ENCODE data around the gene SFT2D1. TPM values are rescaled to one million over a fixed set of nuclear protein-coding genes. Genes with fewer than 3 reads are reported as not detected.

The SFT2D1 gene
- total RNA-seq, 1 donor from 2014 or later = 77.7 TPM

DNA sequence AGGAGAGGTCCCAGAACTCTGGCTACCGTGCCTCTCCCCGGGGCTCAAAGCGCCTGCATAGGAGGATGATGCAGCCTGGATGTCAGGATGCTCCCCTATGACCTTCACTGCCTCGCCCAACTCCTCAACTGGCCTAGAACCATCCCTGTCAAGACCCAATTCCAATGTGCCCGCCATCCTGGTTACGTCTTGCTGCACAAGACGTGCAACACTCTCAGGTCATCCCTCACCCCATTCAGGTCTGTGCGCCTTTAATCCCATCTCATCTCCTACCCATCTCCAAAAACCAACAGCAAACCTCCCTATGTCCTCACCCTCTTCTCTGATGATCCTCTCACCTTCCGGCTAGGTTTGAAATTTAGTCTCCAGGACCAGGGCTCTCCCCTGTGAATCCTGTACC, 3.5 kb downstream of the SFT2D1 start:
- no peak for DNase-seq (ENCODE audit: low spot score in 2 of 2)
- H3K9me3 ChIP-seq = no peaks in the 10 kb centered on the region
- TF ChIP-seq, protein P1, sequence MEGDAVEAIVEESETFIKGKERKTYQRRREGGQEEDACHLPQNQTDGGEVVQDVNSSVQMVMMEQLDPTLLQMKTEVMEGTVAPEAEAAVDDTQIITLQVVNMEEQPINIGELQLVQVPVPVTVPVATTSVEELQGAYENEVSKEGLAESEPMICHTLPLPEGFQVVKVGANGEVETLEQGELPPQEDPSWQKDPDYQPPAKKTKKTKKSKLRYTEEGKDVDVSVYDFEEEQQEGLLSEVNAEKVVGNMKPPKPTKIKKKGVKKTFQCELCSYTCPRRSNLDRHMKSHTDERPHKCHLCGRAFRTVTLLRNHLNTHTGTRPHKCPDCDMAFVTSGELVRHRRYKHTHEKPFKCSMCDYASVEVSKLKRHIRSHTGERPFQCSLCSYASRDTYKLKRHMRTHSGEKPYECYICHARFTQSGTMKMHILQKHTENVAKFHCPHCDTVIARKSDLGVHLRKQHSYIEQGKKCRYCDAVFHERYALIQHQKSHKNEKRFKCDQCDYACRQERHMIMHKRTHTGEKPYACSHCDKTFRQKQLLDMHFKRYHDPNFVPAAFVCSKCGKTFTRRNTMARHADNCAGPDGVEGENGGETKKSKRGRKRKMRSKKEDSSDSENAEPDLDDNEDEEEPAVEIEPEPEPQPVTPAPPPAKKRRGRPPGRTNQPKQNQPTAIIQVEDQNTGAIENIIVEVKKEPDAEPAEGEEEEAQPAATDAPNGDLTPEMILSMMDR (IDR thresholded peaks at IDR 0.05) = no peak
- peaks cover 9 to 10% of the 10 kb centered on the region in 2 donors for H3K36me3 ChIP-seq
- intact Hi-C loops (cut with DNase I) = no loop called here
- H3K4me1 ChIP-seq = peaks cover 12 to 17% of the 10 kb centered on the region in 2 donors
- no peak overlapping the region for H3K27ac ChIP-seq
- no peak overlapping the region for H3K4me3 ChIP-seq
- H3K27me3 ChIP-seq = no peaks in the 10 kb centered on the region

DNA sequence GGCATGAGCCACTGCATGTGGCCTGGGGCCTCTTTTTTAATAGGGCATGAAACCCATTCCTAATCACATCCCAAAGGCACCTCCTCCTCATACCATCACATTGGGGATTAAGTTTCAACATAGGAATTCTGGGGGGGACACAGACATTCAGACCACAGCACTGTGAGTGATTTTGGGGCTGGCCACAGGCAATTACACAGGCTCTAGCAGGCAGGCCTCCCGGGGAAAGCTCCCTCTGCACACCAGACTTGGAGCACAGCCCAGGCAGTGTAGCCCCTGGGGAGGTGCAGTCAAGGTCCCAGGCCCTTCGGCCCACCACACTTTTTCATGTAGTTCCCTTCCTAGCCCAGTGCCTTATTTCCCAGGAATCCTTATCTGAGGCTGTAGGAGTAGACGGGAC, 5.5 kb downstream of the SFT2D1 start:
- TF ChIP-seq, protein P1 (IDR thresholded peaks at IDR 0.05) = no peak
- intact Hi-C loops (cut with DNase I) = no loop called here
- no peaks in the 10 kb centered on the region for H3K27me3 ChIP-seq

DNA sequence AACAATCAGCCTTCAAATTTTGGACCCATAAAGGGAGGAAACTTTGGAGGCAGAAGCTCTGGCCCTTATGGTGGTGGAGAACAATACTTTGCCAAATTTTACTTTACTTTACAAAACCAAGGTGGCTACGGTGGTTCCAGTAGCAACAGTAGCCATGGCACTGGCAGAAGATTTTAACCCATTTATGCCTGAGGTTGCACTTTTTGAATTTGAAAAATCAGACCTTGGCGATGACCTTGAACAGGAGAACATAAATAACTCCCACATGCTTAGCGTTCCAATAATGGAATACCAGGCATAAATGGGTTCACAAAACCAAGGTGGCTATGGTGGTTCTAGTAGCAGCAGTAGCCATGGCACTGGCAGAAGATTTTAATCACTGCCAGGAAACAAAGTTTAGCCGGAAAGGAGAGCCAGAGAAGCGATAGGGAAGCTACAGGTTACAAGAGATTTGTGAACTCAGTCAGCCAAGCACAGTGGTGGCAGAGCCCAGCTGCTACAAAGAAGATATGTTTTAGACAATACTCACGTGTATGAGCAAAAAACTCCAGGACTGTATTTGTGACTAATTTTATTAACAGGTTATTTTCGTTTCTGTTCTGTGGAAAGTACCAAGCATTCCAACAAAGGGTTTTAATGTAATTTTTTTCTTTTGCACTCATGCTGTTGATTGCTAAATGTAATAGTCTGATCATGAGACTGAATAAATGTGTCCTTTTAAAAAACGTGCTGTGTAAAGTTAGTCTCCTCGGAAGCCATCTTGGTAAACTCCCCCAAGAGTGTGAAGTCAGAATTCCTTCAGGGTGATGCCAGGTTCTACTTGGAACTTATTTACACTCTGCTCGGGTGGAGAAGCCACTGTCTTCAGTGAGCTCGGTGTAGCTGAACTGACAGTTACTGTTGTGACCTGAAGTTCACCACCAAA, 6.7 kb downstream of the SFT2D1 start:
- Histone ChIP-seq H3K4me1 (peaks cover 5 to 7% of the 10 kb centered on the region in 2 donors), H3K27me3 (no peaks in the 10 kb centered on the region), H3K36me3 (peaks cover 9 to 10% of the 10 kb centered on the region in 2 donors), H3K9me3 (no peaks in the 10 kb centered on the region), H3K27ac (no peak overlapping the region), H3K4me3 (no peak overlapping the region)
- TF ChIP-seq, protein P1 (IDR thresholded peaks at IDR 0.05) = no peak
- no peak for DNase-seq (ENCODE audit: low spot score in 2 of 2)
- intact Hi-C loops (cut with DNase I) = no loop called here

More for the DNA sequence above, 5.5 kb downstream of the SFT2D1 start:
- no peaks in the 10 kb centered on the region for H3K9me3 ChIP-seq
- H3K27ac ChIP-seq = no peak overlapping the region
- peaks cover 9 to 10% of the 10 kb centered on the region in 2 donors for H3K36me3 ChIP-seq
- peaks cover 12 to 17% of the 10 kb centered on the region in 2 donors for H3K4me1 ChIP-seq
- no peak for DNase-seq (ENCODE audit: low spot score in 2 of 2)
- H3K4me3 ChIP-seq = no peak overlapping the region

DNA sequence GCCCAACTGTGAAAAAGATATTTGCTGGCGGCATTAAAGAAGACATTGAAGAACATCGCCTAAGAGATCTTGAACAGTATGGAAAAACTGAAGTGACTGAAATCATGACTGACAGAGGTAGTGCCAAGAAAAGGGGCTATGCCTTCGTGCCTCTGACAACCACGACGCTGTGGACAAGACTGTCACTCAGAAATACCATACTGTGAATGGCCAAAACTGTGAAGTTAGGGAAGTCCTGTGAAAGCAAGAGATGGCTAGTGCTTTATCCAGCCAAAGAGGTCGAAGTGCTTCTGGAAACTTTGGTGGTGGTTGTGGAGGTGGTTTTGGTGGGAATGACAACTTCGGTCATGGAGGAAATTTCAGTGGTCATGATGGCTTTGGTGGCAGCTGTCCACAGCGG, 7.5 kb downstream of the SFT2D1 start:
- TF ChIP-seq, protein P1 (IDR thresholded peaks at IDR 0.05) = no peak
- intact Hi-C loops (cut with DNase I) = no loop called here

DNA sequence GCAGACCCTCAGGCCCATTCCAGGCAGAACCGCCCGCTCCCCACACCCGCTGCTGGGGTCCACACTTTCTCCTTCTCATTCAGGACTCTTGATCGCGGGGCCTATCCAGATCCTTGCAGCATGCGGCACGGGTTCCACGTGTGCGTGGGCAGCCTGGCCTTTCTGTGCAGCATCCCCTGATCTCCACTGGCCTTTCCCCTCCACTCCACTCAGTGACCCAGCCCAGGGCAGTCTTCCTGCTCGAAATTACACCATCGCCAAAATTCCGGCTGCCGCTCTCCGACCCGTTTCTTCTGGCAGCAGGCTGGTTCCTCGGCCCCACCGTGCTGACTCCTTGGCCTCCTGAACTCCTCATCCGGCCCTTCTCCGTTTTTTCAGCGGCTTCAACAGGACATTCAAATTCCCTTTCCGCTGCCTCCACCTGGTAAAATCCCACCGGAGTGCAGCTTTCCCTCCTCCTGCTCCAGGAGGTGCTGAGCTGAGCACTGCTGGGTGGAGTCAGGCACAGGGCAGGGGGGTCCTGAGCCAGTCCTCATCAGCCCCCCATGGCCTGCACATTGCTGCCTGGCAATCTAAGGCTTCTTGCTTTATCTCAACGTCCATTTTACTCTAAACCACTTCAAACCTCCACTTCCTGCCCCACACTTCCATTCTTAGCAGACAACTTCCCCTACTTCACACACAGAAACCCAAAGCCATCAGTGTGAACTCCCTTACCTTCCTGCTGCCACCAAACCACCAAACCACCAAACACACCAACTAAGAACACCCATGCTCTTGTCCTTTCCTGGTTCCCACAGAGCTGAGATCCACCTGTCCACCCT, 9.0 kb downstream of the SFT2D1 start:
- intact Hi-C loops (cut with DNase I) = no loop called here
- no peak for DNase-seq (ENCODE audit: low spot score in 2 of 2)
- Histone ChIP-seq H3K4me1 (peaks cover 0 to 2% of the 10 kb centered on the region in 2 donors), H3K27me3 (no peaks in the 10 kb centered on the region), H3K27ac (peak overlapping the region in 1 of 2 donors; percentile 4), H3K36me3 (peaks cover 9 to 10% of the 10 kb centered on the region in 2 donors), H3K9me3 (no peaks in the 10 kb centered on the region), H3K4me3 (no peak overlapping the region)
- TF ChIP-seq, protein P1 (IDR thresholded peaks at IDR 0.05) = no peak

More for the DNA sequence above, 7.5 kb downstream of the SFT2D1 start:
- H3K9me3 ChIP-seq = no peaks in the 10 kb centered on the region
- peaks cover 0 to 2% of the 10 kb centered on the region in 2 donors for H3K4me1 ChIP-seq
- peaks cover 9 to 10% of the 10 kb centered on the region in 2 donors for H3K36me3 ChIP-seq
- H3K27me3 ChIP-seq = no peaks in the 10 kb centered on the region
- H3K4me3 ChIP-seq = no peak overlapping the region
- DNase-seq (ENCODE audit: low spot score in 2 of 2) = no peak
- H3K27ac ChIP-seq = no peak overlapping the region

Measured in ascending aorta (tissue), 2 donors.